ENCODE measurements around the gene INPP5D. TPM values are rescaled to one million over a fixed set of nuclear protein-coding genes. Genes with fewer than 3 reads are reported as not detected.
A peak's percentile ranks its signal among the peaks of the same experiment; 100 is the strongest.
"Not testable (repeated sequence)": the region's sequence is repeated elsewhere in the genome, so short reads cannot be mapped to it uniquely, and the experiment has no call there.

INPP5D gene
- total RNA-seq, 1 donor from 2014 or later = 33.3 TPM

- no peaks in the 10 kb centered on the region for H3K4me1 ChIP-seq
- no peak overlapping the region for H3K27ac ChIP-seq
- no peak for TF ChIP-seq CTCF (IDR thresholded peaks at IDR 0.05)
- no peak overlapping the region for H3K4me3 ChIP-seq
- DNase-seq (peak; percentile 49), ATAC-seq (no peak)
- no peaks in the 10 kb centered on the region for H3K27me3 ChIP-seq
- no peaks in the 10 kb centered on the region for H3K9me3 ChIP-seq
- intact Hi-C loops (cut with DNase I) = no loop called here
- peaks cover 3% of the 10 kb centered on the region for H3K36me3 ChIP-seq
Observed at GRCh38 chr2:233118648-233119000, 58.5 kb downstream of the INPP5D start.

- Histone ChIP-seq H3K36me3 (peaks cover 3% of the 10 kb centered on the region), H3K4me1 (no peaks in the 10 kb centered on the region), H3K27me3 (no peaks in the 10 kb centered on the region), H3K4me3 (no peak overlapping the region), H3K9me3 (no peaks in the 10 kb centered on the region), H3K27ac (no peak overlapping the region)
- intact Hi-C loops (cut with DNase I) = no loop called here
- ATAC-seq = no peak
- DNase-seq = no peak
- no peak for TF ChIP-seq CTCF (IDR thresholded peaks at IDR 0.05)
Observed at GRCh38 chr2:233119123-233119522, 59.0 kb downstream of the INPP5D start.

DNA sequence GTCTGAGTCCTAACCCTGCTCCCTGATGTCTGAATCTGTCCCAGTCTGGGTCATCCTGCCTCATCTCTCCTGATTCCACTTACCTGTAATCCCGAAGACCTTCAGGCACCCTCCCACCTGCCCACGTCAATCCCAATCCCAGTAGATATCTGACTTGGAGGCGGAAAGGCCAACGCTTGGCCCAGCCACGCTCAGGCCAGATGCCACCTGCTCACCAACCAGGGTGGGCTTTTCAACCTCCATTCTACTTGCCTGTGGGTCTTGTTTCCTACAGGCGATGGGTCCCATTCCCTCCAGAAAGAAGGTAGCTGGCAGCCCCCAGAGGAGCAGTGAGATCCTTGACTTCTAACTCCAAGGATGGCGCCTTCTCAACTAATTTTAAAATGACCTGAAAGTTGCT, 59.7 kb downstream of the INPP5D start:
- Histone ChIP-seq H3K4me3 (no peak overlapping the region), H3K36me3 (peaks cover 3% of the 10 kb centered on the region), H3K4me1 (no peaks in the 10 kb centered on the region), H3K27me3 (no peaks in the 10 kb centered on the region), H3K27ac (no peak overlapping the region), H3K9me3 (no peaks in the 10 kb centered on the region)
- DNase-seq (peak; percentile 20), ATAC-seq (no peak)
- intact Hi-C loops (cut with DNase I) = no loop called here
- no peak for TF ChIP-seq CTCF (IDR thresholded peaks at IDR 0.05)

- intact Hi-C loops (cut with DNase I) = no loop called here
- DNase-seq = peak; percentile 37
- no peak overlapping the region for H3K4me3 ChIP-seq
- TF ChIP-seq CTCF (IDR thresholded peaks at IDR 0.05) = no peak
- no peak for ATAC-seq
- no peak overlapping the region for H3K27ac ChIP-seq
- H3K36me3 ChIP-seq = peaks cover 3% of the 10 kb centered on the region
- H3K4me1 ChIP-seq = no peaks in the 10 kb centered on the region
- H3K9me3 ChIP-seq = no peaks in the 10 kb centered on the region
- no peaks in the 10 kb centered on the region for H3K27me3 ChIP-seq
Observed at GRCh38 chr2:233120459-233120858, 60.3 kb downstream of the INPP5D start.

- ATAC-seq = no peak
- no peaks in the 10 kb centered on the region for H3K27me3 ChIP-seq
- no peak overlapping the region for H3K27ac ChIP-seq
- intact Hi-C loops (cut with DNase I) = no loop called here
- H3K4me3 ChIP-seq = no peak overlapping the region
- H3K9me3 ChIP-seq = no peaks in the 10 kb centered on the region
- no peaks in the 10 kb centered on the region for H3K4me1 ChIP-seq
- DNase-seq = peak; percentile 35
- no peak for TF ChIP-seq CTCF (IDR thresholded peaks at IDR 0.05)
- H3K36me3 ChIP-seq = peaks cover 11% of the 10 kb centered on the region
Observed at GRCh38 chr2:233121856-233122255, 61.7 kb downstream of the INPP5D start.

DNA sequence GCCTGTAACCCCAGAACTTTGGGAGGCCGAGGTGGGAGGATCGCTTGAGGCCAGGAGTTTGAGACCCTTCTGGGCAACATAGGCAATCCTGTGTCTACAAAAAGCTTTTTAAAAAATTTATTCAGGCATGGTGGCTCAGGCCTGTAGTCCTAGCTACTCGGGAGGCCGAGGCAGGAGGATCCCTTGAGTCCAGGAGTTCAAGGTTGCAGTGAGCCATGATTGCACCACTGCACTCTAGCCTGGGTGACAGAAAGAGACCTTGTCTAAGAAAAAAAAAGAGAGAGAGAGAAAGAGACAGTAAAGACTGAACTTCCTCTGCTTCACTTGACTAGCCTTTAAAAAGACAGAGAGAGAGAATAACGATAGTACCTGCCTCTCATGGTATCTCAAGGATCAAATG, 62.4 kb downstream of the INPP5D start:
- Histone ChIP-seq H3K27me3 (no peaks in the 10 kb centered on the region), H3K4me3 (no peak overlapping the region), H3K36me3 (peaks cover 17% of the 10 kb centered on the region), H3K4me1 (no peaks in the 10 kb centered on the region), H3K9me3 (no peaks in the 10 kb centered on the region), H3K27ac (no peak overlapping the region)
- no peak for TF ChIP-seq CTCF (IDR thresholded peaks at IDR 0.05)
- peak; percentile 3 for DNase-seq
- no peak for ATAC-seq
- intact Hi-C loops (cut with DNase I) = no loop called here

- DNase-seq; H3K27ac ChIP-seq; H3K27me3 ChIP-seq; intact Hi-C loops (cut with DNase I); ATAC-seq; H3K4me3 ChIP-seq; H3K4me1 ChIP-seq; H3K9me3 ChIP-seq: not testable (repeated sequence)
- peaks cover 17% of the 10 kb centered on the region for H3K36me3 ChIP-seq
Observed at GRCh38 chr2:233123576-233123975, 63.4 kb downstream of the INPP5D start.
